ENCODE results near the gene TOP2B.

Gene TOP2B

DNA sequence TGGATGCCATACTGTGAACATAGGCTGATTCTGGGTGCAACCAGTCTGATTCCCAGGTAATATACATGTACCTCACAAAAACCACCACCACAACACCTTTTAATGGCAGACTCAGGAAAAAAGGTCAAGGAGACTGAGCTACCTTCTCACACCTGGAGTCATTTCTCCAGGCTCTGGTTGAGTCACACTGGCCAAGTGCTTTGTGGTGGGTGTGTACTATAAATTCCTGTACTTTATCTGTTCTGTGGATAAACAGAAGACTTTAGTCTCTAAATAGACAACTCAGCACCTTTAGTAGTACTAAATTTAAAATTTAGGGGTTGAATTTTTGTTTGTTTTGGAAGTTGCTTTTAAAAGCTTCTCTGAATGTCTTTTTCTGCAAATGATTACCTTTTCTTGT, 46.7 kb downstream of the TOP2B start:
- DNase-seq, result no peak

DNA sequence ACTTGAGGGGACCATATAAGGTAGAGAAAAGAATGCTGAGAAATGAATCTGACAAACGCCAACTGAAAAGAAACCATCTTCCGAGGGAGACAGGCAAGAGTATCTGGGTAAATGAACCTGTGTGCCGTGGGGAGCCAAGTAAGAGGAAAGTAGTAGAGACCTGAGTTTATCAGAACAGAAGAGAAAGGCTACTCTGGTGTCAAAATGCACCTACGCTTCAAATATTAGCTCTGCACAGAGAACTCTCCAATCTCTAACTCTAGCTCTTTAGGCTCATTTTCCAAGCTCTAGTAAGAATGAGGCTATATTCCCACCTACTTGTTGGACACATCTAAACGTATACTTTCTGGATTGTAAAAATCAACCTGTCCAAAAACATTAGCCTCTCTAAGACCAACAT, 53.5 kb downstream of the TOP2B start:
- DNase-seq, result no peak

DNA sequence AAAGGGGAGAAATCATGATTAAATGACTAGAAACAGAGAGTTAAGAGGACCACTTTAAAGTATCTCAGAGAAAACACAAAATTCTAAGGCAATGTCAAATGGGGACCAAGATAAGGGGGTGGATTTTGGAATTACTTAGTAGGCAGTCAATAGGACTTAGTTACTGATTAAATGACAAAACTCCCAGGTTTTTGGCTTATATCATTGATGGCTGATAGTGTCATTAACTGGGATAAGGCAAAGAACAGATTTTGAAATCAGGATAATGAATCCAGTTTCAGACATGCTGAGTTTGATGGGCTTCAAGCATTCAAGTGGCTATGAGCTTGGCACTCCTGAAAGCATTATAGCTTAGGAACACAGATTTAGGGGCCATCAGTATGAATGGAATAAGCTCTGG, 53.9 kb downstream of the TOP2B start:
- no peak for DNase-seq

DNA sequence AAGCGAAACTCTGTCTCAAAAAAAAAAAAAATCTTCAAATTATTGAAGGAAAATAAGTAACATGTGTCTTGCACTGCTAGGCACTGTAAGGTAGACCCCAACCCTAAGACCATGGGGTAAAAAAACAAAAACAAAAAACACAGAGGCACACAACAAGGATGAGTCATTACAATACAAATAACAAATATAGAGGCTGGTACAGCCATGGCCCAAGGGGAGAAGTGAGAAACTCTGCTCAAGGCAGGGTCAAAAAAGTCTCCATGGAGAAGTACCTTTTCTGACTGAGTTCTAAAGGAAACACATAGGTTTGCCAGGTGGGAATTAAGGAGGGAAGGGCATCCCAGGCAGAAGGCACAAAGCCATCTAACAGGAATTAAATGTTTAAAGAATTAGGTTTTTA, 54.5 kb downstream of the TOP2B start:
- no peak for DNase-seq

DNA sequence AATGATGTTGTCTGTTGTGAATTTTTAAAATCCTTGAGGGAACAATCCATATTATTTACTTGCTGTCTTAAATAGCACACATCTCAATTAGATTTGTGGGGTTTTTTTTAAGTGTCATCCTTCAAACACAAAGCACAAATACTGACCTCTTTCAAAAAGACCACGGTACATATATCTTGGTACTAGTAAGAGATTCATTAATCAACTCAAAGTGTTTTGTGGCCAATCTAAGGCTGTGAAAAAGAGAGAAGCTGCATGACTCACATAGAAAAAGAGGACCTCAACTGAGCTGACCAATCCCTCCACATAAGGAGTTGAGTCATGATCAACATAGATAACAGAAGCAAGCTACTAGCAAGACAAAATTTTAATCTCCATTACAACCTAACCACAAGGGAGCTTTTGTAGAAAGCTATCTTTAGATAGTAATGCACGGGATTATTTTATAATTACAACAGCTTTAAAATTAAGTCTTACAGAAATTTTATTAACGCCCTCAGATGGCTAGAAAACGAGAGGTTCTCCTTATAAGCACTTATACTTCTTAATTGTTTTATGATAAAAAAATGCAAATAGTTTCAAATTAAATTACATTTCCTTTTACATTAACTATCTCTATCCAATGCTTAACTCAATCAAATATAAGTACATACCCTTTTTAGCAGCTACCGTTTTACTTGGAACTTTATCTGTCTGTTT, 60.5 kb downstream of the TOP2B start:
- DNase-seq, result peak in 1 of 2 donors; percentile 60

DNA sequence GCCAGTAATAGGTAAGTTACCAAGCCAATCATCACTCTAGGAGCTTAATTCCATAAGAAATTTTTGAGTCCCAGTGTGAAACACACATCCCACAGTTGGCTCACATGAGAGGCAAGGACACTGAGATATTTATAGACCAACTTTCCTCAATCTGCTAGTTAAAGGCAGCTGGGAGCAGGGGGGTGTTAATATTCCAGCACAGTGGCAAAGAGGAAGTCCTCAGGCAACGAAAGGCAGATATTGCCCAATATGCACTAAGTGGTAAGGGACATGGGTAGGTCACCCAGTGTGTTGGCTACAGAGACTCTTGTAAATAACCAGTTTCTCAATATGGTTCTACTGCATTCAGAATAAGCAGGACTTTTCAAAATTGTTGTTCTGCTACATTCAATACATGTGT, 61.0 kb downstream of the TOP2B start:
- DNase-seq, result no peak

DNA sequence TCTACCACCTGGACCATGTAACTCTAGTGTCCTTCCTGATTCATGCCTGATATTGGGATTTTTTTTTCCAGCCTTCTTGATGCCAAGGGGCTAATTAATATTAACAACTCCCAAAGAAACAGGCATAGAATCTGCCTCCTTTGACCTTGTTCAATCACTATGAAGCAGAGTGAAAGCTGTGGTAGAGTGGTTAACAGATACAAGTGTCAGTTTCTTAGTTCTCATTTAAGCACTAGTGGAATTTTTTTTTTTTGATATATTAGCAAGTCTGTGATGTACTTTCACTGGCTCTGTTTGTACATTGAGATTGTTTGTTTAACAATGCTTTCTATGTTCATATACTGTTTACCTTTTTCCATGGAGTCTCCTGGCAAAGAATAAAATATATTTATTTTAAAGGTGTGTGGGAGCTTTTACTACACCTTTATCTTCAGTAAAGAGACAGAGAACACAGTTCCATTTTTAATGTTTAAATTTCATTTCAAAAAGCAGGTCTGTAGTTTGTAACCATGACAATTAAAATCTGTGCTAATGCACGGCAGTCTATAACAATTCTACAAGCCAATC, 67.1 kb downstream of the TOP2B start:
- DNase-seq, result no peak

DNA sequence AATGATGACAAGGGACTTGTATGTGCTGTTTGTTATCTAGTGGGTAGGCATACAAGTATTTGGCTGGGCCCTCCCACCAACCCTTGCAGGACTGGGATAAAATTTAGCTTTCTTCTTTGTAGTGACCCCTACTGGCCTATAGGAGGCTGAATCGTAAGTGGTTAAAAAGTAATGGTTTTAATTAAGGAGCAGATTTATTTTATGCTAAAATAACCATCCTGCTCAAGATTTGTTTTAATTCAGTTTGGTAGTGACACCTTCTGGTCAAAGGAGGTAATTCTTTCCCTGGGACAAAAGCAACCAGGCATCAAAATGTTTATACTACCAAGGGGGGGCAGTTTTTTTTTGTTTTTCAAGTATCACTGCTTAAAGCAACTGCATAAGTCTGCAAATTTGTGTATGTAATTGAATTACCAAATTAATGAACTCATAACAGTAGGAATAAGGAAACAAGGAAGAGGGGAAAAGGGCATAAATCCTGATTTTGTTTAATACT, 70.7 kb downstream of the TOP2B start:
- DNase-seq, result peak in 1 of 2 donors; percentile 44

DNA sequence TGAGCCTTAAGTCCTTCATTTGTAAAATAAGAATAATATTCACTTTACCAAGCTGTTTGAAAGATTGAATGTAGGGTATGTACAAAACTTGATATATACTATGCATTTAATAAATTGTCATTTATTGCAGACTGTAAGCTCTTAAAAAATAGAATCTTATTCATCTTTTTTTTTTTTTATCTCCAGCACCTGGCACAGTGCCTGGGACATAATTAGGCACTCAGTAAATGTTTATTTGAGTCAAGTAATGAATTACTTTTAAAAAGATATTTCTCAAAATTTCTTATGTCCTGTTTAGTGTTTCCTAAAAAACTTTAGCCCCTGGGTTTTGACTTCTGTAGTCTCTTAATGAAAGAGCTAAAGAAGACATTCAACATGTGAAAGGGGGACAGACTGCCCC, 71.7 kb downstream of the TOP2B start:
- DNase-seq, result no peak

DNA sequence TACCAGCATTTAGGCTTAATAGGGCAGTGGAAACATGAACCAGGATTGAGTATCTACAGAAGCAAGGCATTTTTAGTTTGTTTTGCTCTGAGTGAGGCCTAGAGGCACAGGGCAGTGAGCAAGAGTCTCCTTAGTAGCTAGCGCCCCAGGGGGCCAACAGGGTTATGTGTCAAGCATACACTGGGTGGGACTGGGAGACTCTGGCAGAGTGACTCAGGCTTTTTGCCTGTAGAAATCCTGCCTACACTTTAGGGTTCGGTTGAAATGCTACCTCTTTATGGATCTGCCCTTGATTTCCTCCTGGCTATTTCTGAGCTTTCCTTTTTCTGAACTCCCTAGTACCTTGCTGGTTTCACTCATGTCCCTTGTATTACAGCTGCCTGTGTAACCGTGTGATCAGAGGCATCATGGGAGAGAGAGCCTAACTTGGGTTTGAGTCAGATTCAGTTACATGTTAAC, 72.2 kb downstream of the TOP2B start:
- no peak for DNase-seq

DNA sequence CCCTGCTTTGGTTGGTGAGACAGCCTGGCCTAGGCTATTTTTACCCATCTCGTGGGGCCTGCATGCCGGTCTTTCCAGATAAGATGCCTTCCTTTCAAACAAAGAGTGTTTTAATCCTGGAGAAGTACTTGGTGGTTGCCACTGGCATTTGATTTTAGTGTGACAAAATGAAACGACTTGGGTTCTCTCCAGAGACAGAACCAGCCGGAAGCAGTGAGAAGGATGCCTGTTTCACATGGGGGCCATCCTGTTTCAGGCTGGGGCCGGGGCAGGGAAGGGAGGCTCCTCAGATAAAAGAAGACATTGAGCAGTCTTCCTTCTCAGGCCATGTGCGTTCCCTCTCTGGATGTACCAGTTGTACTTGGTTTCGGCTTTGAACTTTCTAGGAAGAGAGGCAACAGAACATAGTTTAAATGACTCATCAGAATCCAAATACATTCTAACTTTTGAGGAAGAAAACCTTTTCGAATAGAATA, 74.9 kb downstream of the TOP2B start:
- DNase-seq, result no peak

DNA sequence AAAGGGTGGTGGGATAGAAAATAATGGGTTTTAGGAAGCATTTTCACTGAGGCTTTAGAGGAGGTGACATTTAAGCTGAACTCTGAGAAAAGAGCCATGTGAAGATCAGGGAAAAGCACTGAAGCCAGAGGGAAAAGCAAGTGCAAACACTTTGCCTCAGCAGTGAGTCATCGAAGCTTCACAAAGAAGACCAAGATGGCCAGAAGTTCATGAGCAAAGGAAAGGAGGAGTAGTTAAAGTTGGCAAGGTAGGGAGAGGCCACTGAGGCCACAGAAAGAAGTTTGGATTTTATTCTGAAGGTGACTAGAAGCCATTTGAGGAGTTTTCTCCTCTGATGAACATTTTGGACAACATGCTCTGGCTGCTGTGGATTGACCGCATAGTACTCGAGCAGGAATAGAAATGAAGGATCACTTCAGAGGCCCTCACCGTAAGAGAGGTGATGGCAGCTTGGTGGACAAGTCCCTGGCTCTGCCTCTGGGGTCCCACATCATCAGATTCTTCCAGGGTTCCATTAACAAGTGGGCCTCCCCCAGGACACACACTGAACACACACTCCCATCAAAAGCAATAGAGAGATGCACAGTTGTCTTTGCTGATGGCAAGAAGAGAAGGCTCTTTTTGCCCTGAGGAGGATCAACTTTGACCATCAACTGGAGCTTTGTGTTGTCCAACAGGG, 75.5 kb downstream of the TOP2B start:
- DNase-seq, result no peak

DNA sequence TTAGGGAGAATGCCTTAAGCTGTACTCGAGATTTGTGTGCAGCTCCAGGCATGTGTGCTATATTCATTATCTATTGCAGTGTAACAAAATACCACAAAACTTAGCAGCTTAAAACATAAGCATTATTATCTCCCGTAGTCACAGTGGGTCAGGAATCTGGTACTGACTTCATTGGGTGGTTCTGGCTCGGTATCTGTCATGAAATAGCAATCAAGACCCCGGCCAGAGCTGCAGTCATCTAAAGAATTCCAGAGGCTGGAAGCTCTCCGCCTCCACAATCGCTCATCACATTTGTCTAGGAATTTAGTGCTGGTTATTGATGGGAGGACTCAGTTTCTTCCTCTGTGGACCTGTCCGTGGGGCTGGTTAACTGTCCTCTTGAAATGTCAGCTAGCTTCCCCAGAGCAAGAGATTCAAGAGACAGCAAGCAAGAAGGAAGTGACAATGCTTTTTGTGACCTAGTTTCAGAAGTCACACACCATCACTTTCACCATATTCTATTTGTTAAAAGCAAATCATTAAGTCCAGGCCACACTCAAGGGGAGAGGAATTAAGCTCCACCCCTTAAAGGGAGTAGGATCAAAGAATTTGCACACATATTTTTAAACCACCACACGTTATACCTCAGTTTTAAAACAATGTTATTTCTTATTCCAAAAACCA, 76.1 kb downstream of the TOP2B start:
- no peak for DNase-seq

DNA sequence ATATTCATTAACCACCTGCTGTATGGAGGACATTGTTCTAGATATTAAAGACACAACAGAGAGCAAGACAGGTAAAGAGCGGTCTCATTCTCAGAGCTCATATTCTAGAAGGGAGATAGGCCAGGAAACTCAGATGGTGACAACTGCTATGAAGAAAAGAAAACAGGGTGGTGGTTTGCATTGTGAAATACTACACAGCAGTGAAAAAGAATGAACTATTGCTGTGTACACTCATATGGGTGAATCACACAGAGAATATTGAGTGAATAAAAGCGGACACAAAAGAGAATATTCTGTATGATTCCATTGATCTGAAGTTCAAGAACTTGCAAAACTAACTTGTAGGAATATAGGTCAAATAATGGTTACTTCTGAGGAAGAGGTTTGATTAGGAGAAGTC, 76.7 kb downstream of the TOP2B start:
- no peak for DNase-seq

DNA sequence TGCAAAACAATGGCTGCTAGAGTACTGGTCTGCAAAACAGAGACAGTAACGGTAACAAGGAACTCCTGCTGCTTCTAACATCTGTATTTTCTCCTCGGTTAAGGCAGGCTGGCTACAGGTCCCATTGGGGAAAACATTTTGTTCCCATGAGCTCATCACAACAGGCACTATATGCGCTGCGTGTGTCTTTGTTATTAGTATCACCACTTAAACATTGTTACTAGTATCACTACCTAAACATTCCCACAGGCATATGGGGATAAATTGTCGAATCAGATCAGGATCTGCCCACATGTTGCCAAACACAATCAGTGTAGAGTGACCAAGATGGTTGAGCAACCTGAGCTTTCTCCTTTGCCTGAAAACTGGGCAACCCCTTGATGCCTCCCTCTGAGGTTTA, 77.2 kb downstream of the TOP2B start:
- DNase-seq, result no peak

DNA sequence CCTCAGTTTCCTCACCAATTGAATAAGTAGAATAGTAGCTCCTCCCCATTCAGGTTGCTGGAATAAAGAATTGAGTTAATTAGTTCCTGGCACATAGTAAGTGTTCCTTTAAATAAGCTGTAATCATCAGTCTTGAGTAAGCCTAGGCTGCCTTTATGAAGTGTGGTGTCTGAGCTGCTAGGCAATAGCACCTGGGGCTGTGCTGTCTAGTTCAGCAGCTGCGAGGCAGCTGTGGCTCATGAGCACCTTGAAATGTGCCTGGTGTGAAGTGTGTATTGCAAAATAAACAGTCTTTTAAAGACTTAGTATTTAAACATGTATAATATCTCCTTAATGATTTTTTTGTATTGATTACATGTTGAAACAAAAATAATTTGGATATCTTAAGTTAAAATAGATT, 77.6 kb downstream of the TOP2B start:
- DNase-seq, result no peak

DNA sequence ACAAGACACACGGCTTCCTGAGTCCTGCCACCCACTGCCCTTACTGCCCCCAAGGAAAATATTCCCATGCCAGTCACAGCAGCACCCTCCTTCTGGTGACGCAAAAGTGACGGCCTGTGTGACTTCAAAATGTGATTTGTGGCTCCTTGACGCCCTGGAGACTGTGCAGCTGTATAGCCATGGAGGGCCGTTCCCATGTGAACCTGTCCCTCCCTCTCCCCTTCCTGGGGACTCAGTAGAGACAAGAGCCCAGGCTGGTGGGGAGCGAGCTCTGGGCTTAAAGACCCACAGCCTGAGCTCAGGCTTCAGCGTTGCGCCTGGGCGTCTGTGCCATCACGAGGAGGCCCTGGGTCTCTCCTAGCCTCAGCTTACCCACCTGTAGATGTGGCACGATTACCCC, 78.2 kb downstream of the TOP2B start:
- DNase-seq, result no peak

DNA sequence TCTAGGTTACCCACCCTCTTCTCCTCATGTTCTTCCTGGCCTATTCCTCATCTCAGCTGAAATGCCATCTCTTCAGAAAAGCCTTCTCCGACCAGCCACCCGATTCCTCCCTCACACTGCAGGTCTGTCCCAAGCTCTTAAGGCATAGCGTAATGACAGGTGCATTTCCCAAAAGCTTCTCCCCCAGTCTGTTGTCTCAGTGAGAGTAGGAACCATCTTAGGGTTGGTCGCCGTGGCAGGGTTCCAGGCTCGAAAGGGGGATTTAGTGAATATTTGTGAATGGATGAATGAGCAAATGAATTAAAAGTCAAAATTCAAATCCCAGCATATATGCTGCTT, 78.6 kb downstream of the TOP2B start:
- no peak for DNase-seq

DNA sequence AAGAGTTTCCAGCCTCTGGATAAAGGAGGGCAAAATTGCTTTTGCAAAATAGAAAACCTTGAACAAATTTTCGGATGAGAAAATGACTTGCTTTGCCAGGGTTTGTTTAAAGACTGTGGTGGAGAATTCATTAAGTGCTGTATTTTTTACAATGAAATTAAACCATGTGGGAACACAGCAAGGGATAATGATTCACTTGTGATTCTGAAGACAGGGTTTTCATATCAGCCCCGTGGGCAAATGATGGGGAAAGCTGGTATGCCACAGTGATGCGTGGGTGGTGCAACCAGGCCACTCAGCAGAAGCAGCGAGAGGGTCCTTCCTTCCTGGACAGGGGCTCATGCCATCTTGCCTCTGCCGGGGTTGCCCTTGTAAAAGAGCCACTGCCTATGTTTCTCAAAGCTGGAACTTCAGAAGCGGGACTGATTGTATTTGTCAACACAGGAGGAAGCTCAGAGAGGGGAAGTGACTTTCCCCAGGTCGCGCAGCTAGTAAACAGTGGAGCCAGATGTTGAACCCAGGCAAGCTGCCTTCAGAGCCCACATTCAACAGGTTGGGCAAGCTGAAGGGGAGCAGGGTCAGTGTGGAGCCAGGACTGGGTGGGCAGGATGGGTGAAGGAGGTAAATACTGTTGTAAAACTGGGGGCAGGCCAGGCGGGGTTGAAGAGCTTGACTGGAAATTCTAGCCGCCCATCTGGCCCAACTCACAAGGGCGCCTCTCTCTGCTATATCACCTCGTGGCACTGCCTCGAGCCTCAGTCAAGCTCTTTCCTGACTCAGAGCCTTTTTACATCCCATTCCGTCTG, 79.1 kb downstream of the TOP2B start:
- no peak for DNase-seq

DNA sequence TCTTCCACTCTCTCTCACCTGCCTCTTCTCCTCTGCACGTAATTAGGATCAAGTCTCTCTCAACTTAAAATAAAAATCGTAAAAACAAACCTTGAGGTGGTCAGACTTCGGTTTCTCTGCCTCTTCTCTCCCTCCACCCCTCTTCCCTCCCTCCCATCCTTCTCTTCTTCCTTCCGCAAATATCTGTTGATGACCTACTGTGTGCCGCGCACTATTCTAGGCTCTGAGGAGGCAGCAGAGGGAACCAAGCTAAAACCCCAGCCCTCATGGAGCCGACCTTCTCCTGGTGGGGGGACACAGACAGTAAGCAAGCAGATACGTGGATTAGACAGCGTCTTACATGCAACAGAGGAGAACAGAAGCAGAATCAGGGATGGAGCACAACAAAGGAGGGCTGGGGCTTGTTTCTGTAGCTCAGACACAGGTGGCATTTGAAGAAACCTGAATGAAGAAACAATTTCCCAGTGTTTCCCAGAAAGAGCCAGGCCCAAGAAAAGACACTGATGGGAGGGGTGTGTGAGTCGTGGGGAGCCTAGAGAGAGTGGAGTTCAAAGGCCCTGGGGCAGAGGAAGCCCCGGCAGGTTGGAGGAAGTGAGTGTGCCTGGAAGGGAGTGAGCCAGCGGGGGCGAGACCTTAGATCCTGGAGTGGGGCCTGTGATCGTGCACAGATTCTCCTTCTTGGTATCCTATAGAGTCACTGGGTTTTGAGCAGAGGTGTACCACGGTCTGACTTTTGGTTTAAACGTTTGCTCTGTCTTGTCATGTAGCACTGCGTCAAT, 80.5 kb downstream of the TOP2B start:
- DNase-seq, result no peak

DNA sequence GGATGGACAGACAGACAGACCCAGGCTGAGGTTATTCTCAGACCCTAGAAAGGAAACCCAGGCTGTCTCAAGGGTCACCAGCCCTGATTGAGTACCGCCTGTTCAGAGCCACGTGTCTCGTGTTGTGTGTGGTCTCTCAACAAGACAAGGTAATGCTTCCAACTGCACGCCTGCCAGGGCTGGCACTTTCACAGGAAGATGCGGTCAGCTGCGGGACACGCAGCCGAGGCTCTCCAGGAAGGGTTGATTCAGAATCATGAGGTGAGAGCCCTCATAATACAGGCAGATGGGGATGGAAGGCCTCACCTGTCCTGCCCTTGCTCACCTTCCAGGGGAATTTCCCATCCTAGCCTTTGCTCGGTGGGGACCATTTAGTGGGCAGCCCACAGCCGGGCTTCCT, 81.4 kb downstream of the TOP2B start:
- no peak for DNase-seq

DNA sequence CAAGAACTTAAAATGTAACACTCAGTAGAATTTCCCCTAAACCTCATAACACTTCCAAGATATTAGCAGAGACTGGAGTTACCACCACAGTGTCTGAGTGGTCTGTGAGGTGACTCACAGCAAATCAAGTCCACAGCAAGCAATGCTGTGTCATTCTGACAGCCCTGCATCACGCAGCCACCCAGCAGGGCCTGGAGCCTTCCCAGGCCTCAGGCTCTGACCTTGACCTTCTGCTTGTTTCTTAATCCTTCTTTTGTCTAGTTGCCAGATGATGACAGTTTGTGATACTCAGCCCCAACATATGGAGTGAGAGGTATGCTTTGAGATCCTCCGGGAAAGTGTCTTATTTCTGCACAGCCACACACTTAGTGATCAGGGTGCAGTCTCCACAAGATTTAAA, 82.5 kb downstream of the TOP2B start:
- DNase-seq, result no peak

All from bone marrow (tissue), 2 donors.